HG03280 (cell line): ENCODE data around the gene KDM3B.

Experiments used
- ATAC-seq: cut with Tn5 transposase; IDR thresholded peaks from one replicate; pipeline ENCODE4 v1.9.1; 2021; ENCODE audit warnings: mild to moderate bottlenecking, moderate library complexity; ENCODE audit not compliant: unreplicated experiment

Gene KDM3B

DNA sequence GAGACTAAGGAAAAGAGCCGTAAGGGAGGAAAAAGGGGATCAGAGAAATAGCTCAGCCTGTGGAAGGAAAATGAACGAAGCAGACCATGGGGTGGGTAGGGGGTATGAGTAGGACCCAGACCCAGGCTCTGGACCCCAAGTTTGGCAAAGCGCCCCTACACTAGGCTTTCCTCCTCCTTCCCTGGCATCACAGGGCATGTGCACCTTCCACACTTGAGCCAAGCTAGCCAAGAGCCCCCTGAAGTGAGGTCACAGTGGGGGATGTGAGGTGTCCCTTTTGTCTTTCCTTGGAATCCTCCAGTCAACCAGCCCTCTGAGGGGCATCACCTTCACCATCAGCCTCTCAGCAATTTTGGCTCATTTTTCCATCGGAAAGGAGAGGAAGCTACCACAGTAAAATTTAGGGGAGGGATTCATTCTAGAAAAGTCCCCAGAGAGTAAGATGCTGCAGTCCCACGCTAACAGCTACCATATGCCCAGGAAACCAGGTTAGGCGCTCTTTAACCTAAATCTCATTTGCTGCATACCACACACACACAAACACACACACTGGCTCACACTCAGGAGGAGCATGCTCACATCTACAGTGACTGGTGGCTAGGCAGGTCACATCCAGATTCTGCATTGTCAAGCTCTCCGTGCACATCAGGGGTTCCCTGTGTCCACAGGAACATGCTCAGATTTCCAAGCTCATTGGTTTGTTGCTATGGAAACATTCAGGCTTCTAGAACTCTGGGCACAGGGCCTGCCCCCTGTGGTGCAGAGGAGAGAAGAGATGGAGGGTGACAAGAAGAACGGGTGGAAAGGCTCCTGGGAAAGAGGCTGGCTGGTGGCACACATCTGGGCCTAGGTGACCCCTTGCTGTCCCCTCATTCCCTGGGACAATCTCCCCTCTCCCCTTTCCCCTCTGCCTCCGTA lies 96.3 kb downstream of the KDM3B start:
- no peak for ATAC-seq

DNA sequence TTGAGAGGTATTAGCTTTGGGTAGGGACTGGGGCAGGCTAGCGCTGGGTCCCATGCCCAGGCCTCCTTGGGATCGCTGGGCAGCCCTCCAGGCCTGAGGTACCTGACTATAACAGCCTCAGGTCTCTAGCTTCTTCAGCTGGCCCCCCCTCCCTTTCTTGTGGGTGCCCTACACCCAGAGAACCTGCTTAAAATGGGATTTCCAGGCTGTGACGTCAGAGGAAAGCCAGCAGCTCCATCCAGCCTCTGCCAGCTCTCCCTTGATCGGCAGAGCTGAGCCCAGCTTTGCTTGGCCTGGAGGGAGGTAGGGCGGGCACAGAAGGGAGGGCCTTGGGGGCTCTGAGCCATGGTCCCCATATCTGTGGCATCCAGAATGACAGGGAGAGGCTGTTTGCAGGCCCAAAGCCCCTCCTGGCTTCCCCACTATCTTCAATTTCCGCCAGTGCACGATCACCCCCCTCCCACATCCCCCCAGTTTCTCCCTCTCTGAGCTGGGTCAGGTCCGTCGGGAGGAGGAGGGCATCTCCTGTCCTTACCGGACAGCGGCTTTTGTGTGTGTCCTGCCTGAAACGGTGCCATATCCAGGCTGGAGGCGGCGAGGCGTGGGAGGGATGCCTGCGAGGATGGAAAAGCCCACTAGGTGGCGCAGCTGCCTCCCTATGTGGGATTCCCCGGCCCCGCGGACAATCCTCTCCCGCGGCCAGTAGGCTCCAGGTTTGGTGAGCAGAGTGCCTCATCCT lies 97.2 kb downstream of the KDM3B start:
- peak; percentile 78 for ATAC-seq

- no peak for ATAC-seq
Measured at GRCh38 chr5:138450971-138451370, 98.5 kb downstream of the KDM3B start.

- no peak for ATAC-seq
Measured at GRCh38 chr5:138452720-138453119, 100.2 kb downstream of the KDM3B start.

DNA sequence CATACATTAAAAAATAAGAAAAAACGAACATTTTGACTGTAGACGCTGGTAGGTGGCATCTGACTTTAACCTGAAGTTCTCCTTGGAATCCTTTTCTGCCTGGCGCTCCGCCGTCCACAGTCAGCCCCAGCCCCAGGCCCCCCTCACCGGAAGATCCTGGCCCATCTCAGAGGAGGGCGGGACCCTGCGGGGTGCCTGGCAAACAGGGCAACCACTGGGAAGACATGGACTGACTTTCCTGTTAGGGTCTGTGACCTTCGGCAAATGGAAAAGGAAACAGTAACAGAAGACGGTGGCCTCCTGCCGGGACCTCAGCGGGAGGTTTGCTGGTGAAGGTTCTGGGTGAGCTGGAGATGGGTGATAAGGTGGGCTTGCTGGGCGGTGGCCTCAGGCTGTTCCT lies 101.1 kb downstream of the KDM3B start:
- no peak for ATAC-seq

- ATAC-seq: no peak
Measured at GRCh38 chr5:138454121-138454520, 101.6 kb downstream of the KDM3B start.

- no peak for ATAC-seq
Measured at GRCh38 chr5:138455232-138455930, 102.9 kb downstream of the KDM3B start.

GRCh38 chr5:138457531-138458275 lies 105.2 kb downstream of the KDM3B start:
- no peak for ATAC-seq

GRCh38 chr5:138458384-138458783 lies 105.9 kb downstream of the KDM3B start:
- no peak for ATAC-seq

GRCh38 chr5:138458856-138459255 lies 106.4 kb downstream of the KDM3B start:
- ATAC-seq: no peak

- no peak for ATAC-seq
Measured at GRCh38 chr5:138459311-138459933, 106.9 kb downstream of the KDM3B start.

GRCh38 chr5:138460032-138460693 lies 107.7 kb downstream of the KDM3B start:
- no peak for ATAC-seq

DNA sequence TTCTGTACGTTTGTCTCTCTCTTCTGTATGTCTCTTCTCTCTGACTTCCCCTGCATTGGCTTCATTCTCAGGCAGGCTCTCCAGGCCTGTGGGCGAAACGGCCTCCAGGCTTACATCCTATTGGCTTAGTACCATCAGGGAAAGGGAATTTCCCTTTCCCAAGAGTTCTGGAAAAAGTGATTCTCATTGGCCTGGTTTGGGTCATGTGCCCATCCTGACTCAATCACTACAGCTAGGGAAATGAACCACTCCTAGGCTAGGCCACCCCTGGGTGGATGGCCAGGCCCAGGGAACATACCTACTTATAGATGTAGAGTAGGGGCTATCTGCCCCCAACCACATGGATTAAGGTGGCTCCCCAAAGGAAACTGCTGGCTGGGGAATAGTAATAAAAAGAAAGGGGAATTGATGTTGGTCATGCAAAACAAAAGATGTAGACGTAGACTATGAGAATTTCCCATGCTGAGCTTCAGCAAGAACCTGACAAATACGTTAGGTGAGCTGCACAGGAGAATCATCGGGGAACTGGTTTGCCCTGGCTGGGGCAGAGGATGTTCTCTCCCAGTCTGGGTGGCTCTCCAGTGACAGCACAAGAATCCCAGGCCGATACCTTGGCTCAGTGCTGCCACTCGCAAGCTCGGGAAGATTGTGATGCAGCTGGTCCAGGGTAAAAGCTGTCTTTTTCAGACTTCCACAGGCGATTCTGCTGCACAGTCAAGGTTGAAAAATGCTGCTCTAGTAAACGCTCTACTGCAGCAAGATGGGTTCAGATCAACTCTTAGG lies 109.0 kb downstream of the KDM3B start:
- ATAC-seq: no peak

DNA sequence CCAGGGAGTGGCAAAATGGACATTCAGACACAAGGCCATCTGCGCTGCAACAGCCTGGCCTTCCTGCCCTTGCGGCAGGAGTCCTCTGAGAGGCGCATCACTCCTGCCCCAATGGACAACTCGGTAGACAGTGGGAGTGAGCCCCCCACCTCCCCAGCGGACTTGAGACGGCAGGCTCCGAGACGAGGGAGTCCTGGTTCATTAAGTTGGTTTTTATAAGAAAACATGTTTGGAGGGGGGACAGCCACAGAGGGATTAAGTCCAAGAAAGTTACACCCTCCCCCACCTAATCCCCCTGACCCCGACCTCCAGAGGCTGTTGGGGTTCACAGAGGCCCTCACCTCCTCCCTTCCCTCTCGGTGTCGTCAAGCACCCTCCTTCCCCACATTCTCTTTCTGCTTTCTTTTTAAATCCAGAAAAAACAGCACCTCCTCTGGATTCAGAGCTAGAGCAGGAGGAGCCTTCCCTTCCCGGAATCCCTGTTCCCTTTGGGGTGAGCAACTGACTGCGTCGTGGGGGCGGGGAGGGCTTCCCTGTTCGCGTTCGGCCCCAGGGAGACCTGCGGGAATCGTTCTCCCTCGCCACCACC lies 111.0 kb downstream of the KDM3B start:
- ATAC-seq: no peak

DNA sequence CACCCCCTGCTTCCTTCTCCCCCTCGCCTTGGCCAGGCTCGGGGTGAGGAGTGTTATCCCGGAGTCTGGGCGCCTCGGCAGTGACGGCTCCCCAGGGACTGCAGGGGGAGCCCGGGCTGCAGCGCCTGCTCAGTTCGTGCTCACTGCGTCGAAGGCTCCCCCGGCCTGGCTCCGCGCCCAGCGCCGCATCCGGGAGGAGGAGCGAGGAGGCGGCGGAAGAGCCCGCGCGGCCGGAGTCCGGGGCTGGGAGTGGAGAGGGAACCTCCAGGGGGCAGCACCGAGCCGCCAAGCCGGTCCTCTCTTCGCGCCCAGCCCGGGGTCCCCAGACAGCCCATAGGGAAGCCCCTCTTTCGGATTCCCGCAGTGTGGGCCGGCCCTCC lies 111.5 kb downstream of the KDM3B start:
- peak; percentile 59 for ATAC-seq

DNA sequence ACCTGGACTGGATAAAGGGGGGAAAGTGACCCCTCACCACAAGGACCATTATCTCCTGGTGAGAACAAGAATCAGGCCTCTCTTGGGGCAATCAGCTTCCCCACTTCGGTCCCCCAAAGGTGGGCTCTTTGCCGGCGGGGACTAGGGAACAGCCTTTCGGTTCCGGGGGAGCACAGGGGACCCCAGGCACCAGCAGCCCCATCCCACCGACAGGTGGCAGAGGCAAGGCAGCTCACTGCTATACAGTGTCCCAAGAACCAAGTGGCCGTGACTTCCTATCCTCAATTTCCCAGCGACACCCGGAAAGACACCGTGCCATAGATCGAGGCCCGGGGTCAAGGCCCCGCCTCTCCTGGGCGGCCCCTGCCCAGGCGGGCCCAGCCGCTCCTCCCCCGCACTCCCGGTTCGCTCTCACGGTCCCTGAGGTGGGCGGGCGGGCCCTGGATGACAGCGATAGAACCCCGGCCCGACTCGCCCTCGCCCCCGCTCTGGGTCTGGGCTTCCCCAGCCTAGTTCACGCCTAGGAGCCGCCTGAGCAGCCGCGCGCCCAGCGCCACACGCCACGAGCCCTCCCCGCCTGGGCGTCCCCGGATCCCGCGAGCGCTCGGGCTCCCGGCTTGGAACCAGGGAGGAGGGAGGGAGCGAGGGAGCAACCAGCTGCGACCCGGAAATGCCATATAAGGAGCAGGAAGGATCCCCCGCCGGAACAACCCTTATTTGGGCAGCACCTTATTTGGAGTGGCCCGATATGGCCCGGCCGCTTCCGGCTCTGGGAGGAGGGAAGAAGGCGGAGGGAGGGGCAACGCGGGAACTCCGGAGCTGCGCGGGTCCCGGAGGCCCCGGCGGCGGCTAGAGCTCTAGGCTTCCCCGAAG lies 112.1 kb downstream of the KDM3B start:
- ATAC-seq: peak; percentile 70

DNA sequence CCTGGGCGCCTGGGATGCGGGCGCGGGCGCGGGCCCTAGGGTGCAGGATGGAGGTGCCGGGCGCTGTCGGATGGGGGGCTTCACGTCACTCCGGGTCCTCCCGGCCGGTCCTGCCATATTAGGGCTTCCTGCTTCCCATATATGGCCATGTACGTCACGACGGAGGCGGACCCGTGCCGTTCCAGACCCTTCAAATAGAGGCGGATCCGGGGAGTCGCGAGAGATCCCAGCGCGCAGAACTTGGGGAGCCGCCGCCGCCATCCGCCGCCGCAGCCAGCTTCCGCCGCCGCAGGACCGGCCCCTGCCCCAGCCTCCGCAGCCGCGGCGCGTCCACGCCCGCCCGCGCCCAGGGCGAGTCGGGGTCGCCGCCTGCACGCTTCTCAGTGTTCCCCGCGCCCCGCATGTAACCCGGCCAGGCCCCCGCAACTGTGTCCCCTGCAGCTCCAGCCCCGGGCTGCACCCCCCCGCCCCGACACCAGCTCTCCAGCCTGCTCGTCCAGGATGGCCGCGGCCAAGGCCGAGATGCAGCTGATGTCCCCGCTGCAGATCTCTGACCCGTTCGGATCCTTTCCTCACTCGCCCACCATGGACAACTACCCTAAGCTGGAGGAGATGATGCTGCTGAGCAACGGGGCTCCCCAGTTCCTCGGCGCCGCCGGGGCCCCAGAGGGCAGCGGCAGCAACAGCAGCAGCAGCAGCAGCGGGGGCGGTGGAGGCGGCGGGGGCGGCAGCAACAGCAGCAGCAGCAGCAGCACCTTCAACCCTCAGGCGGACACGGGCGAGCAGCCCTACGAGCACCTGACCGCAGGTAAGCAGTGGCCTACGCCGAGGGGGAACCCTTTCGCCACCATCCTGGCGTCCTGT lies 113.0 kb downstream of the KDM3B start, which contains the start of gene EGR1:
EGR1 (plus strand) TSS at position 219 of the 864 bp plus-strand sequence; CDS start at position 502, 283 bp downstream.
- ATAC-seq: peak; percentile 51
